HG02938 (cell line): ENCODE data around the gene EFNA2.
"Not testable (repeated sequence)": the region's sequence is repeated elsewhere in the genome, so short reads cannot be mapped to it uniquely, and the experiment has no call there.

Experiments used
- ATAC-seq: cut with Tn5 transposase; IDR thresholded peaks from one replicate; pipeline ENCODE4 v1.9.1; 2021; ENCODE audit warnings: mild to moderate bottlenecking, moderate library complexity; ENCODE audit not compliant: unreplicated experiment

EFNA2 gene

DNA sequence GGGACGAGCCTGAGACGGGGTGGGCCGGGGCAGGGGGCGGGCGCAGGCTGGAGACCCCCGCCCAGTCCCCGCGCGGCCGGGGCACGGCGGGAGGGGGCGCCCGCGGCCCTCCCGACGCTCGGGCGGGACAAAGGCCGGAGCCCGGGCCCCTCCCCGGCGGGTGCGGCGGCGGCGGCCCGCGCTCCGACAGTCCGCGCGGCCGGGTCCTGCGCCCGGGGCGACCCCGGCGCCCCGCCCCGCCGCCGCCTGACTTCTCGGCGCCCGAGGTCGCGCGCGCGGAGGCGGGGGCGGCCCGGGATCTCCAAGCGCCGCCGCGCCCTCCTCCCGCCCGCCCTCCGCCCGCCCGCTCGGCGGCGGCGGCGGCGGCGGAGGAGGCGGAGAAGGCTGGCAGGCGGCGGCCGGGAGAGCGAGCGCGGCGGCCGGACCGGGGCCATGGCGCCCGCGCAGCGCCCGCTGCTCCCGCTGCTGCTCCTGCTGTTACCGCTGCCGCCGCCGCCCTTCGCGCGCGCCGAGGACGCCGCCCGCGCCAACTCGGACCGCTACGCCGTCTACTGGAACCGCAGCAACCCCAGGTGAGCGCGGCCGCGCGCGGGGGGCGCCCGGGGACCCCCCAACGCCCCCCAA lies at the start of gene EFNA2:
TSS of gene EFNA2 (plus strand) at position 137 of the 624 bp plus-strand sequence. CDS start at position 433, 296 bp downstream.
- no peak for ATAC-seq

DNA sequence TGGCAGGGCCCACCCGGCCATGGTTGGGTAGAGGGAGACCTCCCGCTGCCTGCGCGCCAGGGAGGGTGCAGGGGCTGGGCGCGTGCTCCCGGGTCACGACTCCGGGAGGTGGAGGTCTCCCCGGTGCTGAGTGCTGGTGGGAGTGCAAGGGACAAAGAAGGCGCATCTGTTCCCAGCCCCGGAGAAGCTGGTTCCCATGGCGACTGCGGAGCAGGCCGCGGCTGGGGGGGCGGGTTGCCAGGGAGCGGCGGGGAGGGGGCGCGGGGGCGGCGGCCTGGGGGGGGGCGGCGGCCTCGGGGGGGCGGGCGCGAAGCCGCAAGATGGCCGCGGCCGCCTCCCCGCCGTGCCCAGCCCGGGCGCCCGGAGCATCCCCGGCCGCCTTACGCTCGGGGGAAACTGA lies 49.1 kb upstream of the EFNA2 start:
- no peak for ATAC-seq

DNA sequence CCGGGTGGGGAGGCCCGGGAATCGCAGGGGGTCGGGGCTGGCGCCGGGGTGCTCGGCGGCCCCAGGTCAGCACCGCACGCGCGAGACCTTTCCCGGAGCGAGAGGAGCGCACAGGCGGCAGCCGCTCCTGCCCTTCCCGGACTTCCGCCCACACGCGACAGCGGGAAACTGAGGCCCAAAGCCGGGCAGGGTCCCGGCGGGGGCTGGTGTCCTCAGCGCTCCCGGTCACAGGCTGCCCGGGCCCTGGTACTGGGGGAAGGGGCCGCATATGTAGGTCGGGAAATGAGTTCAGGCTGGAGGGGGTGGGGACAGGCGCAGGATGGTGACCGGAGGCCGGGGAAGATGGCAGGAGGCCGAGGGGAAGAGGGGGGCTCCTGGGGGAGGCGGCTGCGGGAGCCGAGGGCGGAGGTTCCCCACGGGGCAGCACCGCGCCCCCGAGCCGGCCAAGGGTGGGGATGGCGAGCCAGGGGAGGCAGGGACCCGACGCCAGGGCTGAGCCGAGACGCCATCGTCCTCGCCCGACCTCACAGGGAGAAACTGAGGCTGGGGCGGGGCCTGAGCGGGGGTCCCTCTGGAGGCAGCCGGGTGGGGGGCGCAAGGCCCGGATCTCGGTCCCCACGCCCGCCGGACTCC lies 48.5 kb upstream of the EFNA2 start:
- no peak for ATAC-seq

DNA sequence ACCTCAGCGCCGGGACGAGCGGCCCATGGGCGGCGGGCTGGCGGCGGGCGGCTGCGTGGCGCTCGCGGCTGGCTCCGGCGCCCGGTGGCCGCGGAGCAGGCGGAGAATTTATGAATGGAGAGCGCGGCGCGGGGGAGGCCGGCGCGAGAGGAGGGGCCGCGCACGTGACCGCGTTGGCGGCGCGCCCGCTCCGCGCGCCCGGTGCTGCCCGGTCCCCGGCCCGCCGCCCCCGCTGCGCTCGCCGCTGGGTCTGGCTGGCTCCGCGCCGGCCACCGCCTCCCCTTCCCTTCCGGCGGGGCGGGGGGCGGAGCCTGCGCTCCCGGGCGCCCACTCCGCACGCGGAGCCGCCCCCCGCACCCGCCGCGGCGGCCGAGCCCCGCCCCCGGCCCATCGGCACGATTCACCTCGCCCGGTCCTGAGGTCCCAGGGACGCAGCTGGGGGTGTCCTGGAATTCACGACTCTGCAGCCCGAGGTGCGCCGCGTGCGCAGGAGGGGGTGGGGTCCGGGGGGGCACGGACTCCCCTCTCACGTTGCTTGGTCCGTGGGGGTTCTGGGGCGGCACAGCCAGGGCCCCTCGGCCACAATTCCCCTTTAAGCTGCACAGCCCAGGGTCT lies 47.8 kb upstream of the EFNA2 start, which contains the start of gene CBARP:
TSS of gene CBARP (minus strand) at position 252 of the 615 bp plus-strand sequence. CDS start 1,905 bp downstream, outside the sequence.
- ATAC-seq: no peak

DNA sequence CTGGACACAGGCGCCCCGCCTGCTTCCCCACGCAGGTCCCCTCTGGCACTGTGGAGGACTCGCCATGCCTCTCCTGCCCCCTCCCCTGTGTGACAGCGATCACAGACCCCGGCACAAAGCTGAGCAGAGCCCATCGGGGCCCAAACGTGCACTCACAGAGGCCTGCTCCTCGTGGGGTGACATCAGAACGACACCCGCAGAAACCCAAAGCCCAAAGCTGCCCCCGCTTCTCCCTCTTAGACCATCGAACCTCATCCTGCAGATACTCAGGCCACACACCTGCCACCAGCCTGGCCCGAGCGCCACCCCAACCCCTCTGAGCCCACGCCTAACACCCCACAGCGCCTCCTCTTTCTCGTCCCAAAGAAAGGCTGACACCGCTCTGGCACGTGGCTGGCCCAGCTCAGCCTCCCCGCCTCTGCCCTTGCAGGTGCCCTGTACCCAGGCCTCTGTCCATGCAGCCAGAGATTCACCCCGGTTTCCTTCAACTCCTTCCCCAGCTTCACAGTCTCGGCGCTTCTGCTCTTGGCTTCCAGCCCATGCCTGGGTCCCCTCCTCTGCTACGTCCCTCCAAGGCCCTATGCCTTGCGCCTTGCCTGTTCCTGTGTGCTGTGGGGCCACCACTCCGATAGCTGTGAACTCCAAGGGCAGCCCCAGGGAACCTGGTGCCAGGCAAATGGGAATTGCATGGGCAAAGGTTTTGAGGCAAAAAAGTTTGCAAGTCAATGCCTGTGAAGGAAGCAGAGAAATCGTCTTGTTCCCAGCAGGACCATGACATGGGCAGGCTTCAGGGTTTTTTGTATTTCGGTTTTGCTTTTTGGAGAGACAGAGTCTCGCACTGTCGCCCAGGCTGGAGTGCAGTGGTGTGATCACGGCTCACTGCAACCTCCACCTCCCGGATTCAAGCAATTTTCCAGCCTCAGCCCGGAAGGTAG lies 47.0 kb upstream of the EFNA2 start:
- ATAC-seq: no peak

DNA sequence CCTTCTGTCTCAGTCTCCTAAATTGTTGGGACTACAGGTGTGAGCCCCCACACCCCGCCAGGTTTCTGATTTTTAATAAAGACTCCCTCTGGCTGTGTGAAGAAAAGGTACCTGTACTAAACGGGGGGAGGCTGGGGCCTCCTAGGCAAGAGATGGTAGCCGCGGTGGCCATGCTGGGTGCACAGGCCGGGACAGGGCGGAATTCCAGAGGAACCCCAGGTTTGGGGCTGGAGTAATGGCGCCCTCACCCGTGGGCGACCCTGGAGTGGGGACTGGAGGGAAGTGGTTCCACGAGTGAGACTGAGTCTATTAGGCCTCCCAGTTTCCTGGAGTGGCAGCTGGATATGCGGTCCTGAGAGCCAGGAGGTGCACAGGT lies 46.3 kb upstream of the EFNA2 start:
- ATAC-seq: no peak

DNA sequence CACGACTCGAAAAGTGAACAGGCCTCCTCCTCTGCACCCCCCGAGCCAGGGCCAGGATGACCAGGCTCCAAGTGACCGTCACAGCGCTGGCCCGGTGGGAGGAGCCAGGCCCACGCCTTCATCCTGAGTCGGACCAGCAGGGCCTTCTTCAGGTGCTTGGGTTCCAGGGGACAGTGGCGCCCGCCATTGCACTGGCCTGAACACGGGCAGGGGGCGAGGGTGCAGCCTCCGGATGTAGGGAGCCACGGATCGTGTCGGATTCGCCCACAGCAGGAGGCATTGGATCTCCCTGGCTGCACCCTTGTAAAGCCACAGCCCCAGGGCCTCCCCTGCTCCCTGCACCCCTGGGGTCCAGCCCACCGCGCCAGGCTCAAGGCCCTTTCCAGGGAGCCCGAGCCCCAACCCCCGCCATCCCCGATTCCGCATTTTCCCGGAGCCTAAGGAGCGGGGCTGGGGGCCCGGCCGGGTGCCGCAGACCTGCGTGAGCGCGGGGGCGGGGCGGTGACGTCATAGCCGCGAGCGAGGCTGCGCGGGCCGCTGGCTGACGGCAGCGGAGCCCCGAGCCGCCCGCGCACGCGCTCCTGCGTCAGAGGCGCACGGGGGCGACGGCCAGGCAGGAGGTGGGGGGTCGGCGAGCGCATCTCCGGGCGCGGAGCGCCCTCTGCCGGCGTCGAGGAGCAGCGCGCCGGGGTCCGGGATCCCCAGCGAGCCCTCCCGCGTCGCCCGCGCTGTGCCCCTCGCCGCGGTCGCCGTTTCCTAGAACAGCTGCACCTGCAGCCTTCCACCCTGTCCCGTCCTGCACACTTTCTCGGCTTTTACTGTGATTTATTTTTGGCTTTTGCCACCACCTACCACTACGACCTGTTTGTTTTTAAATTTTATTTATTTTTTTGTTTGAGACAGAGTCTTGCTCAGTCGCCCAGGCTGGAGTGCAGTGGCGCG lies 45.6 kb upstream of the EFNA2 start:
- ATAC-seq: no peak

DNA sequence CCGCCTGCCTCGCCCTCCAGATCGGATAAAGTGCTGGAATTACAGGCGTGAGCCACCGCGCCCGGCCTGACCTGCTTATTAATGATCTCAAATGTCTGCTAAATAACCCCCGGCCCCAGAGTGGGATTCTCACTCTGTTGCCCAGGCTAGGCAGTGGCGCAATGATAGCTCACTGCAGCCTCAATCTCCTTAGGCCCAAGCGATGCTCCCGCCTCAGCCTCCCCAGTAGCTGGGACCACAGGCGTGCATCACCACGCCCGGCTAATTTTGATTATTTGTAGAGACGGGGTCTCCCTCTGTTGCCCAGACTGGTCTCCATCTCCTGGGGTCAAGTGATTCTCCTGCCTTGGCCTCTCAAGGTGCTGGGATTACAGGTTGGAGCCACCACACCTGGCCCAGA lies 44.7 kb upstream of the EFNA2 start:
- no peak for ATAC-seq

DNA sequence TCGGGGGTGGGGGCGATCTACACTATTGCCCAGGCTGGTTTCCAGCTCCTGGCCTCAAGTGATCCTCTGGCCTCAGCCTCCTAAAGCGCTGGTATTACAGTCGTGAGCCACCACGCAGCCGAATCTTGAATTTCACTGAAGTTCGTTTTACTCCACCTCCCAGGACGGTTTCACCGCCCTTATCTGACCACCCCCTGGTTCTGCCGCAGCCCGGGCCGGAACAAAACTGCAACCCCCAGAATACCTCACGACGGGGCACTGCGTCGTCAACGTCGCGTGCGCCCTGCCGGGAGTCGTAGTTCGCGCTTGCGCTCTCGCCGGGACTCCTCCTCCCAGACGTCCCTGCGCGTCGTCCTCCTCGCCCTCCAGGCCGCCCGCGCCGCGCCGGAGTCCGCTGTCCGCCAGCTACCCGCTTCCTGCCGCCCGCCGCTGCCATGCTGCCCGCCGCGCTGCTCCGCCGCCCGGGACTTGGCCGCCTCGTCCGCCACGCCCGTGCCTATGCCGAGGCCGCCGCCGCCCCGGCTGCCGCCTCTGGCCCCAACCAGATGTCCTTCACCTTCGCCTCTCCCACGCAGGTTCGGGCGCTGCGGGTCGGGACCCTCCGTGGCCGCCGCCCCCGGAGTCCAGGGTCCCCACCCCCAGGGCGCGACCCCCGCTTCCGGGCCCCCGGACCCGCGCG lies 44.1 kb upstream of the EFNA2 start, which contains the start of gene ATP5F1D:
TSS of gene ATP5F1D (plus strand) at position 335 of the 679 bp plus-strand sequence. CDS start at position 435, 100 bp downstream.
- ATAC-seq: peak; percentile 53

DNA sequence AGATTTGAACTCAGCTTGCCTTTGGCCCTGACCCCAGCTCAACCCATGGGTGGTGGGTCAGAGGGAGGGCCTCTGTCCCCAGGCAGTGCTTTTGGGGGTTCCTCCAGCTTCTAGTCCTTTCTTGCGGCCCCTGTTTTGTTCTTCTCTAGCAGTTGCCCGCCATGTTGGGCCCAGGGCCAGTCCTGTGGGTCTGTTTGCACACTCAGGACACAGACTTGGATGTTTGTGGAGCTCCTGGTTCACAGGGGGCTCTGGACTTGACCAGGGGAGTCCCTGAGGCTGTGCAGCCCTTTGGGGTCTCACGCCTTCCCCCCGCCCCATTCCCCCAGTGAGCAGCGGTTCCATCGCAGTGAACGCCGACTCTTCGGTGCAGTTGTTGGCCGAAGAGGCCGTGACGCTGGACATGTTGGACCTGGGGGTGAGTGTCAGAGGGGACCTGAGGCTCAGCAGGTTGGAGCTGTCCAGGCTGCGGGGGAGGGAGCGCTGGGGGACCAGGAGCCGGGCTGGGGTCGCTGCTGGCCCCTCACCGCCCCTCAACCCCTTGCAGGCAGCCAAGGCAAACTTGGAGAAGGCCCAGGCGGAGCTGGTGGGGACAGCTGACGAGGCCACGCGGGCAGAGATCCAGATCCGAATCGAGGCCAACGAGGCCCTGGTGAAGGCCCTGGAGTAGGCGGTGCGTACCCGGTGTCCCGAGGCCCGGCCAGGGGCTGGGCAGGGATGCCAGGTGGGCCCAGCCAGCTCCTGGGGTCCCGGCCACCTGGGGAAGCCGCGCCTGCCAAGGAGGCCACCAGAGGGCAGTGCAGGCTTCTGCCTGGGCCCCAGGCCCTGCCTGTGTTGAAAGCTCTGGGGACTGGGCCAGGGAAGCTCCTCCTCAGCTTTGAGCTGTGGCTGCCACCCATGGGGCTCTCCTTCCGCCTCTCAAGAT lies 41.6 kb upstream of the EFNA2 start:
- no peak for ATAC-seq

DNA sequence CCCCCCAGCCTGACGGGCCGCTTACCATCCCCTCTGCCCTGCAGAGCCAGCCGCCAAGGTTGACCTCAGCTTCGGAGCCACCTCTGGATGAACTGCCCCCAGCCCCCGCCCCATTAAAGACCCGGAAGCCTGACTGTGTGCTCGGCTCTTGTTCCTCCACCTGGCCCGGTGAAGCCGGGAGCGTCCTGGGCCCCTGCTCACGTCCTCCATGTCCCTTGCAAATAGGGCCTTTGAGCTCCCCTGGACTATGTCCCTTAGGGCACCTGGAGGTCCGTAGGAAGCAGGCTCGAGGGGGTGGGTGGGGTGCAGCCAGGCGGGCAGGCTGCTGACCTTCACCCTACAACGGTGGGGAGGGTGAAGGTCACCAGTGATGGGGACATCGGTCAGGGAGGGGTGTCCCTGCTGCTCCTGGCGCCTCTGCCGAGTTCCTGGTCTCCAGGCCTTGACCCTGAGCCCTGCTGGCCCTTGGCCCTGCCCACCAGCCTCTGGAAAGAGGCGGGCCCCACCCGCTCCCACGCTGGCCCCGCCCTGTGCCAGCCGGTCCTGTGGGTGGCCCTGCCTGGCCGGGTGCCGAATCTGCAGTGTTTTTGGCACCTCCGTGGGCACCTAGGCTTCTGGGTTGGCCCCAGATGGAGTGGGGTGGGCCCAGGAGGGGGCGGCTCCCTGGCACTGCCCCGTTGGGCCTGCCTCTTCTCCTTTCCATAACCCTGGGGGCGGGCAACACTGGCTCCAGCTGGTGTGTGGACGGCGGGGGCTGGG lies 40.8 kb upstream of the EFNA2 start:
- ATAC-seq: no peak

DNA sequence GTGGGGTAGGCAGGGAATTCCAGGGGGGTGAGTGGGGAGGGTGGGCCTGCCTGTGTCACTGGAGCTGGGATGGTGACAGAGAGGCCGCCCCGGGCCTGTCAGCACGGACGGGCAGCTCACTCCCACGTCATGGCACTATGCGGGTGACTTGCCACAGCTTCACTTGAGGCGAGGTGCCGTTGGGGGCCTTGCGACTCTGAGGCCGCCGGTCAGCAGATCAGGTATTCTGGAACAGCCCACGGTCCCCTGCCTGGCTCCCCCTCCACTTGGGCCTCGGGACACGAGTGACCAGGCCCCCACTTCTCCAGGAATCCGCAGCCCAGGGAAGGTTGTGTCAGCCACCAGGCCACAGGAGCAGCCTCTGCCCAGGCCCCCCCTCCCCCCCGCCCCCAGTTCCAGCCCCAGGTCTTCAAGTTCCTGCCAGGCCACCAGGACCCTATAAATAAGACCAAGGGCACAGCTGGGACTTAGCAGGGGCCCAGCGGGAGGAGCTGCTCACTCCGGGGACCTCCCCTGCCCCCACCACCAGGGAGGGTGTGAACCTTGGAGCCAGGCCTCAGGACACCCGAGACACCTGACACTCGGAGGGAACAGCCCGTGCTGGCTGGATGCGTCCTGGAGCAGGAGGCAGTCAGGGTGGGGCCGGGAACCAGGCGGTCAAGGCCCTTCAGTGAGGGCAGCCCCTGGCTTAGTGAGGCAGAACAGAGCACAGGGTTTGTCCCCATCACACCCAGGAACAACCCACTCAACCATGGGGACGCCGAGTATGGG lies 40.0 kb upstream of the EFNA2 start:
- no peak for ATAC-seq

DNA sequence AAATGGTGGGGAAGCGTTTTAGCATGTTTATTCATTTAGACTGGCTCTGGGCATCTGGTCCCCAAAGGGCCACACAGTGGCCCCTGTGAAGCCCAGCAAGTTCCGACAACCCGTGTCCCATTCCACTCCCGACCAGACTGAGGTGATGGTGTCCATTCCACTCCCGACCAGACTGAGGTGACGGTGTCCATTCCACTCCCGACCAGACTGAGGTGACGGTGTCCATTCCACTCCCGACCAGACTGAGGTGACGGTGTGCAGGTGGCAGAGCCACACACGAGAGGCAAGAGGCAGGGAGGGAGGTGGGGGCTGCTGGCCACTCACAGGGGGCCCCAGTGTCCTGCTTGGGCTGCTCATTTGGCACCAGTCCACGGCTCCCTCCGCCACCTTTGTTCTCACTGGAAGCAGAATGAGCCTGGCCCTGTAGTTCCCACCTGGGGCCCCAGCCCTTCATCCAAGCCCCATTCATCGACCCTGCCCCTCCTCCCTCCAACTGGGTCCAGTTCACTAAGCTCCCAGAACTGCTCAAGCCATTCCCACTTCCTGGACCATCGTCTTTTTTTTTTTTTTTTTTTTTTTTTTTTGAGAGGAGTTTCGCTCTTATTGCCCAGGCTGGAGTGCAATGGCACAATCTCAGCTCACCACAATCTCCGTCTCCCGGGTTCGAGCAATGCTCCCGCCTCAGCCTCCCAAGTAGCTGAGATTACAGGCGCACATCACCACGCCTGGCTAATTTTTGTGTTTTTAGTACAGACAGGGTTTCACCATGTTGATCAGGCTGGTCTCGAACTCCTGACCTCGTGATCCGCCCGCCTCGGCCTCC lies 39.2 kb upstream of the EFNA2 start:
- ATAC-seq: not testable (repeated sequence)

DNA sequence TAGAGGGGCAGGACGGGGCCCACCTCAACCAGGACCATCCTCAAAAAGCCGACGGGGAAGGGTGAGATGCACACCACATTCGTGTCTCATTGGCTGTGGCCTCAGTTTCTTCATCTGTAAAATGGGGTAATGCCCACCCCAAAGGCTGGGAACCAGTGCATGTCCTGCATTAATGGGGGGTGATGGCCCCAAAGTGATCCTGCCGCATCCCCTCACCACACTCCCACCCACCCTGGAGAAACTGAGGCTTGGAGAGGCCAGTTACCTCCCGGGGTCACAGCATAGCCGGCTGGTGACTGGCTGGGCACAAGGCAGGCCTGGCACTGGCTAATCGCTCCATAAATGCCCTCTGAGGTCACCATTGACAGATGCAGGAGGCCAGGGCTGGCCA lies 37.9 kb upstream of the EFNA2 start:
- no peak for ATAC-seq

DNA sequence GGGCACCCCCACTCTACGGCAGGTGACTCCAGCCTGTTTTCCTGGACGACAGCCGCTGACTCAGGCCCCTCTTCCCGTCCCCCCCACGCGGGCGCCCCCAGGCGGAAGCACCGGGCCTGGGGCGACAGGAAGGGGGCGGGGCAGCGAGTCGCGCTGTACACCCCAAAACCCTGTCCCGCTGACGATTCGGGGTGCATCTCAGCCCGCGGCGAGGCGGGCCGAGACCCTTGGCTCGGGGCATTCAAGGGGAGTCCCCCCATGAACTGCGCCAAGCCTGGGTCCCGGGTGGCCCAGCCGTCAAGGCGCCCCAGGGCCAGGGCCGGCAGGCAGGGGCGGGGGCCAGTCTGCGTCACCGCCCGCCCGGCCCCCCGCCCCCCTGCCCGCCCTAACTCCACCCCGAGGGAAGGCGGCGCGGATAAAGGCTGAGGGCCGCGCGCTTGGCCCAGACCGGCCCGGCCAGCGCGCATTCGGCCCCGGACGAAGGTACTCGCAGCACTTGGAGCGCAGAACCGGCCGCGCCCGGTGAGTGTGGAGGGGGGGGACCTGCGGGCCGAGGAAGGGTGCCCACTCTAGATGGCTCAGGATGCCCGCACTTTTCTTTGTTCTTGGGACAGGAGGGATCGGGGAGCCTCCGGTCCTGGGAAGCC lies 37.4 kb upstream of the EFNA2 start, which contains the start of gene MIDN:
TSS of gene MIDN (plus strand) at position 445 of the 647 bp plus-strand sequence. CDS start 1,714 bp downstream, outside the sequence.
- ATAC-seq: peak; percentile 3
